ENCODE measurements around the gene CHRNE.
"Not testable (repeated sequence)": the region's sequence is repeated elsewhere in the genome, so short reads cannot be mapped to it uniquely, and the experiment has no call there.

The CHRNE gene

GRCh38 chr17:4921320-4921719 lies 18.4 kb upstream of the CHRNE start:
- Histone ChIP-seq H2AFZ (no peak overlapping the region), H3K79me2 (no peaks in the 10 kb centered on the region), H3K4me1 (no peaks in the 10 kb centered on the region), H3K36me3 (ENCODE audit: control insufficient read depth, insufficient read depth, low read length) (no peaks in the 10 kb centered on the region), H3K9me3 (ENCODE audit: control insufficient read depth, low read length) (no peaks in the 10 kb centered on the region), H3K27me3 (ENCODE audit: control insufficient read depth, insufficient read depth, low read length) (no peaks in the 10 kb centered on the region), H3K27ac (no peak overlapping the region), H3K4me3 (ENCODE audit: low read depth, low read length) (no peak overlapping the region), H3K9ac (no peak overlapping the region), H3K4me2 (ENCODE audit: low read length) (no peak overlapping the region)
- TF ChIP-seq CTCF (IDR thresholded peaks at IDR 0.05): no peak

GRCh38 chr17:4920351-4921048 lies 17.6 kb upstream of the CHRNE start:
- Histone ChIP-seq H3K79me2 (no peaks in the 10 kb centered on the region), H3K27me3 (ENCODE audit: control insufficient read depth, insufficient read depth, low read length) (no peaks in the 10 kb centered on the region), H3K9ac (no peak overlapping the region), H3K9me3 (ENCODE audit: control insufficient read depth, low read length) (no peaks in the 10 kb centered on the region), H3K4me3 (ENCODE audit: low read depth, low read length) (no peak overlapping the region), H3K4me1 (no peaks in the 10 kb centered on the region), H3K36me3 (ENCODE audit: control insufficient read depth, insufficient read depth, low read length) (no peaks in the 10 kb centered on the region), H2AFZ (no peak overlapping the region), H3K4me2 (ENCODE audit: low read length) (no peak overlapping the region), H3K27ac (no peak overlapping the region)
- TF ChIP-seq CTCF (IDR thresholded peaks at IDR 0.05): no peak

GRCh38 chr17:4919511-4920047 lies 16.7 kb upstream of the CHRNE start:
- H3K27me3 ChIP-seq (ENCODE audit: control insufficient read depth, insufficient read depth, low read length): no peaks in the 10 kb centered on the region
- H3K36me3 ChIP-seq (ENCODE audit: control insufficient read depth, insufficient read depth, low read length): no peaks in the 10 kb centered on the region
- no peaks in the 10 kb centered on the region for H3K4me1 ChIP-seq
- no peak overlapping the region for H3K4me2 ChIP-seq (ENCODE audit: low read length)
- TF ChIP-seq CTCF (IDR thresholded peaks at IDR 0.05): no peak
- no peak overlapping the region for H3K4me3 ChIP-seq (ENCODE audit: low read depth, low read length)
- H3K27ac ChIP-seq: no peak overlapping the region
- no peaks in the 10 kb centered on the region for H3K9me3 ChIP-seq (ENCODE audit: control insufficient read depth, low read length)
- H3K79me2 ChIP-seq: no peaks in the 10 kb centered on the region
- H3K9ac ChIP-seq: no peak overlapping the region
- H2AFZ ChIP-seq: no peak overlapping the region

GRCh38 chr17:4914551-4914950 lies 11.7 kb upstream of the CHRNE start:
- not testable (repeated sequence) for H3K36me3 ChIP-seq (ENCODE audit: control insufficient read depth, insufficient read depth, low read length); H3K4me2 ChIP-seq (ENCODE audit: low read length); H3K9ac ChIP-seq; H3K27ac ChIP-seq; H3K4me3 ChIP-seq (ENCODE audit: low read depth, low read length); H3K4me1 ChIP-seq; H3K9me3 ChIP-seq (ENCODE audit: control insufficient read depth, low read length); H3K27me3 ChIP-seq (ENCODE audit: control insufficient read depth, insufficient read depth, low read length); H2AFZ ChIP-seq; H3K79me2 ChIP-seq

- H3K4me1 ChIP-seq: peaks cover 5% of the 10 kb centered on the region
- H3K79me2 ChIP-seq: no peaks in the 10 kb centered on the region
- no peak for TF ChIP-seq CTCF (IDR thresholded peaks at IDR 0.05)
- no peaks in the 10 kb centered on the region for H3K36me3 ChIP-seq (ENCODE audit: control insufficient read depth, insufficient read depth, low read length)
- no peak overlapping the region for H3K27ac ChIP-seq
- H3K4me2 ChIP-seq (ENCODE audit: low read length): no peak overlapping the region
- H3K9ac ChIP-seq: no peak overlapping the region
- no peak overlapping the region for H3K4me3 ChIP-seq (ENCODE audit: low read depth, low read length)
- H3K27me3 ChIP-seq (ENCODE audit: control insufficient read depth, insufficient read depth, low read length): no peaks in the 10 kb centered on the region
- H2AFZ ChIP-seq: no peak overlapping the region
- H3K9me3 ChIP-seq (ENCODE audit: control insufficient read depth, low read length): no peaks in the 10 kb centered on the region
Observed at GRCh38 chr17:4913994-4914393, 11.1 kb upstream of the CHRNE start.

Data from parathyroid adenoma (tissue), 2 donors.